ENCODE results near the gene GRWD1. TPM values are rescaled to one million over a fixed set of nuclear protein-coding genes. Genes with fewer than 3 reads are reported as not detected.

GRWD1 gene
- total and polyA plus RNA-seq, 2 experiments from 2014 or later: 25.2 to 33.1 TPM

GRCh38 chr19:48418317-48419064, 27.3 kb upstream of the GRWD1 start:
- WGBS (ENCODE audit: low lambda C conversion rate, missing lambda C conversion rate): 95% methylated on average over 6 of the region's 6 CpGs
- Histone ChIP-seq H3K79me2 (no peaks in the 10 kb centered on the region), H3K4me2 (no peak overlapping the region), H3K4me3 (no peak overlapping the region), H3K9me2 (replicated peaks; ENCODE audit: insufficient read depth) (no peaks in the 10 kb centered on the region), H3K36me3 (replicated peaks; ENCODE audit: insufficient read depth, low read depth) (no peaks in the 10 kb centered on the region), H3K4me1 (ENCODE audit: insufficient read depth) (no peaks in the 10 kb centered on the region), H2AFZ (no peak overlapping the region), H3K9me3 (ENCODE audit: low read depth) (no peaks in the 10 kb centered on the region), H3K27ac (no peak overlapping the region), H4K20me1 (ENCODE audit: insufficient read depth, poor library complexity, severe bottlenecking) (no peaks in the 10 kb centered on the region), H3K27me3 (no peaks in the 10 kb centered on the region)
- TF ChIP-seq EZH2phosphoT487 (IDR thresholded peaks at IDR 0.05; ENCODE audit: low read depth, severe bottlenecking, unreplicated experiment) (no peak), EZH2 (IDR thresholded peaks at IDR 0.05; ENCODE audit: borderline replicate concordance) (no peak), CTCF (IDR thresholded peaks at IDR 0.05; ENCODE audit: poor library complexity) (no peak)
- no peak for DNase-seq (ENCODE audit: low spot score)

DNA sequence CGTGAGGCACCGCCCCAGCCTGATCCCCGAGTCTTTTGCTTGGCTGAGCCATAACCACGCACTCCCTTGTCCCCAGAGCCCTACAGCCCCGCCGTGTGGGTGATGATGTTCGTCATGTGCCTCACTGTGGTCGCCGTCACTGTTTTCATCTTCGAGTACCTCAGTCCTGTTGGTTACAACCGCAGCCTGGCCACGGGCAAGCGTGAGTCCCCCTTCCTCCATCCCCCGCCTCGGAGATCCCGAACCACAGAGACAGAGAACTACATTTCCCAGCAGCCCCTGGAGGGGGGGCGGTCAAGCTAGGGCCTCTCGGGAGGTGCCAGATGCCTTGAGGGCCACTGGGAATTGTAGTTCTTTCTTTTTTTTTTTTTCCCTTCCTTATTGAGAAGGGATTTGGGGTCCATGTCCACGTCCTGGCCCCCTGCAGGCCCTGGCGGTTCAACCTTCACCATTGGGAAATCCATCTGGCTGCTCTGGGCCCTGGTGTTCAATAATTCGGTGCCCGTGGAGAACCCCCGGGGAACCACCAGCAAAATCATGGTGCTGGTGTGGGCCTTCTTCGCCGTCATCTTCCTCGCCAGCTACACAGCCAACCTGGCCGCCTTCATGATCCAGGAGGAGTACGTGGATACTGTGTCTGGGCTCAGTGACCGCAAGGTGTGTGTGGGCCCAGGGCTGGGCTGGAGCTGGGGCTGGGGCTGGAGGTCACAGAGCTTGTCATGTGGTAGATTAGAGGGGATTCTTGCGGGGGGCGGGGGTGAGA, 26.4 kb upstream of the GRWD1 start:
- Histone ChIP-seq H3K4me3 (no peak overlapping the region), H3K36me3 (replicated peaks; ENCODE audit: insufficient read depth, low read depth) (no peaks in the 10 kb centered on the region), H3K27ac (no peak overlapping the region), H4K20me1 (ENCODE audit: insufficient read depth, poor library complexity, severe bottlenecking) (no peaks in the 10 kb centered on the region), H3K79me2 (no peaks in the 10 kb centered on the region), H3K4me1 (ENCODE audit: insufficient read depth) (no peaks in the 10 kb centered on the region), H3K9me3 (ENCODE audit: low read depth) (no peaks in the 10 kb centered on the region), H3K4me2 (no peak overlapping the region), H3K27me3 (no peaks in the 10 kb centered on the region), H2AFZ (no peak overlapping the region), H3K9me2 (replicated peaks; ENCODE audit: insufficient read depth) (no peaks in the 10 kb centered on the region)
- WGBS (ENCODE audit: low lambda C conversion rate, missing lambda C conversion rate): 82% methylated on average over 29 of the region's 31 CpGs
- TF ChIP-seq EZH2phosphoT487 (IDR thresholded peaks at IDR 0.05; ENCODE audit: low read depth, severe bottlenecking, unreplicated experiment) (no peak), EZH2 (IDR thresholded peaks at IDR 0.05; ENCODE audit: borderline replicate concordance) (no peak), CTCF (IDR thresholded peaks at IDR 0.05; ENCODE audit: poor library complexity) (no peak)
- DNase-seq (ENCODE audit: low spot score): no peak

GRCh38 chr19:48421548-48421947, 24.2 kb upstream of the GRWD1 start:
- H3K9me2 ChIP-seq (replicated peaks; ENCODE audit: insufficient read depth): no peaks in the 10 kb centered on the region
- no peak overlapping the region for H3K4me2 ChIP-seq
- no peaks in the 10 kb centered on the region for H4K20me1 ChIP-seq (ENCODE audit: insufficient read depth, poor library complexity, severe bottlenecking)
- DNase-seq (ENCODE audit: low spot score): no peak
- H3K4me3 ChIP-seq: no peak overlapping the region
- TF ChIP-seq CTCF (IDR thresholded peaks at IDR 0.05; ENCODE audit: poor library complexity): no peak
- TF ChIP-seq EZH2 (IDR thresholded peaks at IDR 0.05; ENCODE audit: borderline replicate concordance): no peak
- no peak for TF ChIP-seq EZH2phosphoT487 (IDR thresholded peaks at IDR 0.05; ENCODE audit: low read depth, severe bottlenecking, unreplicated experiment)
- no peaks in the 10 kb centered on the region for H3K4me1 ChIP-seq (ENCODE audit: insufficient read depth)
- H3K36me3 ChIP-seq (replicated peaks; ENCODE audit: insufficient read depth, low read depth): no peaks in the 10 kb centered on the region
- H3K27me3 ChIP-seq: no peaks in the 10 kb centered on the region
- H3K79me2 ChIP-seq: no peaks in the 10 kb centered on the region
- 93% methylated on average over 16 of the region's 16 CpGs for WGBS (ENCODE audit: low lambda C conversion rate, missing lambda C conversion rate)
- no peaks in the 10 kb centered on the region for H3K9me3 ChIP-seq (ENCODE audit: low read depth)
- H2AFZ ChIP-seq: no peak overlapping the region
- H3K27ac ChIP-seq: no peak overlapping the region
